Measurements from ENCODE around the gene XPO1.
"Not testable (repeated sequence)": the region's sequence is repeated elsewhere in the genome, so short reads cannot be mapped to it uniquely, and the experiment has no call there.

The XPO1 gene

GRCh38 chr2:61530749-61531148 is 7.4 kb downstream of the XPO1 start:
- DNase-seq, result no peak

- DNase-seq, result no peak
Observed at GRCh38 chr2:61529944-61530735, 8.0 kb downstream of the XPO1 start.

- DNase-seq, result no peak
Observed at GRCh38 chr2:61520261-61520660, 17.9 kb downstream of the XPO1 start.

- no peak for DNase-seq
Observed at GRCh38 chr2:61512768-61513398, 25.3 kb downstream of the XPO1 start.

GRCh38 chr2:61510674-61511671 is 27.2 kb downstream of the XPO1 start:
- no peak for DNase-seq

GRCh38 chr2:61504949-61505348 is 33.2 kb downstream of the XPO1 start:
- no peak for DNase-seq

GRCh38 chr2:61499060-61499459 is 39.1 kb downstream of the XPO1 start:
- DNase-seq, result no peak

- DNase-seq, result no peak
Observed at GRCh38 chr2:61493523-61493942, 44.6 kb downstream of the XPO1 start.

- no peak for DNase-seq
Observed at GRCh38 chr2:61492476-61492875, 45.7 kb downstream of the XPO1 start.

- no peak for DNase-seq
Observed at GRCh38 chr2:61485281-61485680, 52.9 kb downstream of the XPO1 start.

GRCh38 chr2:61478086-61478485 is 60.1 kb downstream of the XPO1 start:
- DNase-seq, result no peak

- not testable (repeated sequence) for DNase-seq
Observed at GRCh38 chr2:61476929-61477589, 61.1 kb downstream of the XPO1 start.

- peak; percentile 60 for DNase-seq
Observed at GRCh38 chr2:61471905-61472805, 66.0 kb downstream of the XPO1 start.

- DNase-seq, result peak; percentile 80
Observed at GRCh38 chr2:61470965-61471904, 66.9 kb downstream of the XPO1 start, which contains the start of gene USP34. USP34 (minus strand) TSS chr2:61471087; CDS start chr2:61470692, 395 bp downstream.

- peak; percentile 77 for DNase-seq
Observed at GRCh38 chr2:61470122-61470951, 67.8 kb downstream of the XPO1 start.

GRCh38 chr2:61469424-61470121 is 68.6 kb downstream of the XPO1 start:
- peak; percentile 77 for DNase-seq

- not testable (repeated sequence) for DNase-seq
Observed at GRCh38 chr2:61468231-61468630, 69.9 kb downstream of the XPO1 start.

GRCh38 chr2:61465045-61465444 is 73.1 kb downstream of the XPO1 start:
- no peak for DNase-seq
